ENCODE data around the gene SPATC1L.
A peak's percentile ranks its signal among the peaks of the same experiment; 100 is the strongest.
"Not testable (repeated sequence)": the region's sequence is repeated elsewhere in the genome, so short reads cannot be mapped to it uniquely, and the experiment has no call there.

Gene SPATC1L

GRCh38 chr21:46150491-46151121 is 33.7 kb downstream of the SPATC1L start:
- DNase-seq (ENCODE audit: low spot score), result no peak

- DNase-seq (ENCODE audit: low spot score), result no peak
Observed at GRCh38 chr21:46150073-46150472, 34.2 kb downstream of the SPATC1L start.

GRCh38 chr21:46149205-46149901 is 34.9 kb downstream of the SPATC1L start:
- no peak for DNase-seq (ENCODE audit: low spot score)

GRCh38 chr21:46148106-46148505 is 36.2 kb downstream of the SPATC1L start:
- DNase-seq (ENCODE audit: low spot score), result no peak

GRCh38 chr21:46147429-46147828 is 36.8 kb downstream of the SPATC1L start:
- DNase-seq (ENCODE audit: low spot score), result peak; percentile 47

- no peak for DNase-seq (ENCODE audit: low spot score)
Observed at GRCh38 chr21:46146856-46147255, 37.4 kb downstream of the SPATC1L start.

GRCh38 chr21:46145840-46146691 is 38.2 kb downstream of the SPATC1L start:
- DNase-seq (ENCODE audit: low spot score), result no peak

- no peak for DNase-seq (ENCODE audit: low spot score)
Observed at GRCh38 chr21:46145159-46145839, 39.0 kb downstream of the SPATC1L start.

- no peak for DNase-seq (ENCODE audit: low spot score)
Observed at GRCh38 chr21:46144464-46145070, 39.7 kb downstream of the SPATC1L start.

GRCh38 chr21:46142582-46143473 is 41.4 kb downstream of the SPATC1L start:
- peak; percentile 4 for DNase-seq (ENCODE audit: low spot score)

GRCh38 chr21:46141767-46142581 is 42.3 kb downstream of the SPATC1L start:
- no peak for DNase-seq (ENCODE audit: low spot score)

- DNase-seq (ENCODE audit: low spot score), result not testable (repeated sequence)
Observed at GRCh38 chr21:46140352-46141003, 43.8 kb downstream of the SPATC1L start.

GRCh38 chr21:46139686-46140085 is 44.6 kb downstream of the SPATC1L start:
- no peak for DNase-seq (ENCODE audit: low spot score)

- DNase-seq (ENCODE audit: low spot score), result no peak
Observed at GRCh38 chr21:46138383-46138970, 45.8 kb downstream of the SPATC1L start.

- no peak for DNase-seq (ENCODE audit: low spot score)
Observed at GRCh38 chr21:46137908-46138307, 46.4 kb downstream of the SPATC1L start.

- no peak for DNase-seq (ENCODE audit: low spot score)
Observed at GRCh38 chr21:46136739-46137349, 47.4 kb downstream of the SPATC1L start.

- DNase-seq (ENCODE audit: low spot score), result no peak
Observed at GRCh38 chr21:46135782-46136395, 48.4 kb downstream of the SPATC1L start.

Data from CD4-positive, alpha-beta T cell treated with Interleukin-15 for 4 hours (primary cell).